ENCODE measurements around the gene VASN.
"Not testable (repeated sequence)": the region's sequence is repeated elsewhere in the genome, so short reads cannot be mapped to it uniquely, and the experiment has no call there.

The VASN gene

DNA sequence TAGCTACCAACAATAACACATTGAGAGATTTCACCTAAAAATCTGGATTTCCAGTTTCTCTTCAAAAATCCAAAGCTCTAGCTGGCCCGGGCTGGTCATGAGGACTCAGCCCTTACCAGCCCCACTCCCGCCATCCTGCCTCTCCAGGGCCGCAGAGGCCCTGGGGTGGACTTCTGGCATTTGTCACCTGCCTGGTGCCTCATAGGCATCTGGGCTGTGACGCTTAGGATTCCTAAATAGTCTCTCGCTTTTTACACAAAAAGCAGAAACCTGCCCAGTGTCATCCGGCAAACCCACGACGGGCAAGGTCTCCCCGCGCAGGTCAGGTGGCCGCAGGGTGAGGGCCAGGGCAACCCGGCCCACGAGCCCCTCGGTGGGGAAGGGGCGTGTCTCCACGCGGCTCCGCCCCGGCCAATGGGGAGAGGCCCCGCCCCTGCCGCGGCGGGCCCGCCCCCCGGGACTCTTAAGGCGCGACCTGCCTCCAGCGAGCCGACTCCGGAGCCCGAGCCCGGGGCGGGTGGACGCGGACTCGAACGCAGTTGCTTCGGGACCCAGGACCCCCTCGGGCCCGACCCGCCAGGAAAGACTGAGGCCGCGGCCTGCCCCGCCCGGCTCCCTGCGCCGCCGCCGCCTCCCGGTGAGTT, at the start of gene VASN:
Gene VASN, plus strand, starts transcription at position 492 of the 644 bp plus-strand sequence. CDS start 9,030 bp downstream, outside the sequence.
- DNase-seq: peak; percentile 69

DNA sequence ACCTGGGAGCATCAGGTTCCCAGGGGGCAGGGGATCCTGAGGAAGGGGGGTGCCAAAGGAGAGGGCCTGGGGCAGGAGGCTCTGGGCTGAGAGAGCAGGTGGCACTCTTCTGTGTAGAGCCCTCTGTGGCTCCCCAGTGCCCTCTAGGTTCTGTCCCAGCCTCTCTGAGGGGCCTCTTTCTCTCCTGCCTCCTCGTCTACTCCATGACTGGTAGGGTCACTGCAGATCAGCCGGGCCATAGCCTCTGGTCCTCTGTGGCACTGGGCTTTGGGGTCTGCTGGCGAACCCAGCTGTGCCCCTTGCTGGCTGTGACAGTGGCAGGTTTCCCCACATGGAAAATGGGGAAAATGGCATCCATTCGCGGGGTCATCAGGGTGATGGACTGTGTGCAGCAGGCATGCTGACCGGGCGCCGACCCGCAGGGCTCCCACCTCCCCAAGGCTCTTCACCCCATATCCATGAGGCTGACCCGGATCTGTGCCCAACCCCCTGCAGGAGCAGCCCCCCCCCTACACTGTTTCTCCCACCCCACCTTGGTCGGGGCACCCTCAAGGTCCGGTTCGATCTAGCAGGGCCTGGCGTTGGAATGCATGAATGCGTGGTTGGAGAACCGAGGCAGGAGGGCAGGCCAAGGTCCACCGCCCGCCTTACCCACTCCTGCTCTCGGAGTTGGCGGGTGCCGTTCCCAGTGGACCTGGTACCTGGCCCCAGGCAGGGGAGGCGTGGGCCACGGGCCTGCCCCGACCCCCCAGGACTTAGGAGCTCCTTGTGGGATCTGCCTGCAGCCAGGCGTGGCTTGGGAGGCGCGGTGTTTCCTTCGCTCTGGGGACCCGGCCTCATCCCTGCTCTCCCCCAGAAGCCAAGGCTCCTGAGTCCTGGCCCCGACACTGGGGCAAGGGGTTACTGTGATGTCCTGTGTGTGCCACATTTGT, 49.3 kb upstream of the VASN start:
- DNase-seq: no peak

DNA sequence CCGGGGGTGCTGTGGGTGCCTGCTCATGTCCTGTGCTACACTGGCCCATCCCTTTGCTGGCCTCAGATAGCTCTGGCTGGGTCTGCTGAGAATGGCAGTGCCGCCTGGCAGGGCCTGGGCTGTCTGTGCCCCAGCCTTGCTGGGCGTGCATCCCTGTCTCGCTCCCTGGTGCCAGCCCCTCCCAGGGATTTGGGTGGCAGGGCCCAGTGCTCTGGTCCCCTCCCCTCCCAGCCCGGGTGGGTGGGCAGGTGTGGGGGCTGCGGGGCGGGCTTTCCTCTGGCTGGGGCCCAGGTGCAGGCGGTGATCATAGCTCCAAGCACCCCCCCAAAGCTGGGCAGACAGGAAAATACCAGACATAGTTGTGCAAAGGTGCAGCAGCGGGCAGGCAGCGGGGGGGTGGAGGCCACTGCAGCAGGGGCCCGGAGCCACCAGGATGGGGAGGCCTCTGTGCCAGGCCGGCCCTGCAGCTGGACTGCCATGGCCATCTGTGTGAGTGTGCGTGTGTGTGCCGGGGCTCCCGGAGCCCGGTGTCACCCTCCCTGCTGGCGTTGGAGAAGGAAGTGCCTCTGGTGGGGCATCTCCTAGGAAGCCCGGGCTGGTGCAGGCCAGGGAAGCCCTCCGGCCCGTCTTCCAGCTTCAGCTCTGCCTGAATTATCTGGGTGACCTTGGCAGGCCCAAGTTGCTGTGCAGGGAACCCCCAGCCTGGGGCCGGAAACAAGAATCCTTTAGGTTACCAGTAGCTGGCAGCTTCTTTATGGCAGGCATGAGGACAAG, 48.4 kb upstream of the VASN start:
- DNase-seq: no peak

DNA sequence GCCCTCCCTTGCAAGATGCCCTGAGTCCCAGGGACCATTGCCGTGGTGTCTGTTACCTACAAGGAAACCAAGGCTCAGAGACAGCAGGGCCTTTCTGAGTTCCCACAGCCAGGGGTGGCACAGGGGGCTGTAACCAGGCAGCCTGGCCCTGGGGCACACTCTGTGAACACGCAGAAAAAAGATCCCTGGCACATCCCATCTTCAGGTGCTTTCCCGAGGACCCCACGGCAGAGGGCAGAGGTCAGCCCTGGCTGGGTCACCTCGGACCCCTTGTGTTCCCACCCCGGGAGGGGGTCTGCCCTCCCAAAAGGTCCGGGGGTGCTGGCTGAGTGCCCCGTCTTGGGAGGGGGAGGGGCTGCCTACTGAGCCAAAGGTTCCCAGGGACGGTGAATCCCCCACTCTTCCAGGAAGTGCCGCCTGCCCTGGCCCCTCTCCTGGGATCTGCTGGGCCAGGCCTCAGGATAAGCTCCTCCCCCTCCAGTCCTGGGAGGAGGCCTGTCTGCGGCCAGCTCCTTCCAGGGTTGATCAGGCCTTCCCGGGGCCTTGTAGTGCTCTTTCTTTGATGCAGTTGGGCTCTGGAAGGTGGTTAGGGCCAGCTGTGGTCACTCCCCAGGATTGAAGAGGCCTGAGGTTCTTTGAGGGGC, 47.7 kb upstream of the VASN start:
- DNase-seq: no peak

DNA sequence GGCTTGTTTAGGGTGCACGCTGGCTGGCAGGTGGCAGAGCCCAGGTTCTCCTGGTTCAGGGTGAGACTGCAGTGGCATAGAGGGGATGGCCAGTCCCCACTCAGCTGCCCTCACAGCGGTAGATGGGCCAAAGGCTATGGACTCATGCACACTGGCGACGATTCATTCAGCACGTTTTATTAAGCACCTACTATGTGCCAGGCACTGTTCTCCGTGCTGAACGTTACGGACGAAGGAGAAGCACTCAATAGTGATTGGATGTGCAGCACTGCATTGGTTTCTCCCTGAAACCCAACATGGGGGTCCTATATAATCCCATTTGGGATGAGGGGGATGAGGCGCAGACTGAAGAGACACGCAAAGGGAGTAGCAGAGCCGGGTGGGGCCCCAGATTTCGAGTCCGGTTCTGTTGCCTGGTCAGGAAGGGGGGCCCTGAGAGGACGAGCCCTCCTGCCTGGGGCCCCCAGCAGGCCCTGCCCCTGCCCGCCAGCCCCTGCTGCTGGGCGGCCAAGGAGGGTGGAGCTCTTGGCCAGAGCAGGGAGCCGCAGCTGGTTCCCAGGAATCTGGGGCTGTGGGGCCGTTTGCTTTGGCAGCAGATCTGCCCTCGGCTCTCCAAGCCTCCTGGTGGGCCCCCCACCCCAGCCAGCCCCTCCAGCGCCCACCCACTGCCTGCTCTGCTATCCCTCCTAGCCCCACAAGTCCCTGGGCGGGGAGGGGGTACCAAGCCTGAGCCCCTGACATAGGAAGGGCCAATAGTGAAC, 47.0 kb upstream of the VASN start:
- no peak for DNase-seq

DNA sequence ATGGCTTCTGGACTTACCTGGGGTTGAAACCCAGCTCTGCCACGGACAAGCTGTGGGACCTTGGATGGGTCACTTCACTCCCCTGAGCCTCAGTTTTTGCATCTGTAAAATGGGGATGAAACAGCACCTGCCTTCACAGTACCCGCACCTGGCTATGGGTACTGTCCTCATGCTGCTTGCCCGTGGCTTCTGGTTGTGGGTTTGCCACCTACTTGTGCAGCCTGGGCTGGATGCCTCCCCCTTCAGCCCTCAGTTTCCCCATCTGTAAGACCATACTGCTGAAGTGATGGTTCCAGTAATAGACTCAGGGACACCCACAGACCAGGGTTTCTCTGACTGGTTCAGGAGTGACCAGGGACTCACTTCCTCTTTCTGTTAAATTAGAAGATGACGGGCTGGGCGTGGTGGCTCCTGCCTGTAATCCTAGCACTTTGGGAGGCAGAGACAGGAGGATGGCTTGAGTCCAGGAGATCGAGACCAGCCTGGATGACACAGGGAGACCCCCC, 46.3 kb upstream of the VASN start:
- DNase-seq: no peak

DNA sequence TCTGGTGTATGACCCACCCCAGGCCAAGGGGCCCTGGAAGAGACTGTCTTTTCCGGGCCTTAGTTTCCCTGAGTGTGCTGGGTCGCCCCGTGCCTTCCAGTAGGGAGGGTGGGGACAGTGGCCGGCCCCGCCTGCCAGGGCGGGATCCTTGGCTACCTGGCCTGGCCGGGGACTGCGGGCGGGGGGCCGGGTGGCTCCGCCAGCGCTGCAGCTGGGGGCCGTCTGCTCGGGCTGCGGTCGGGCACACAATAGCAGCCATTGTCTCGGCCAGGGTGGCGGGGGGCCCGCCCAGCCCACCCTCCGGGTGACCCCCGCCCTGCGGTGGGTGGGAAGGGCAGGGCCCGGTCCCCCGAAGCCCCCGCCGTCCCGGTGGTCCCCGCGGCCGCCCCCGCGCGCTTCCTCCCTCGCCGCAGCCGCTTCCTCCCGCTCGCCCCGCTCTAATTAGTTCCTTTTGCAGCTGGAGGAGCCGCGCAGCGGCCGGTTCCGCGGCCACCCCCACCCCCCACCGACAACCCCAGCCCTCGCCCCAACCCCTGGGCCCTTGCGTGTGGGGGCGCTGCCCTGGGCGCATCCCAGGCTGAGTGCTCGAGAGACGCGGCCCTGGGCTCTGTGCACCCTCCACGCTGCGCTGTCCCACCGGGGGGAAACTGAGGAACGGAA, 44.1 kb upstream of the VASN start:
- DNase-seq: no peak

DNA sequence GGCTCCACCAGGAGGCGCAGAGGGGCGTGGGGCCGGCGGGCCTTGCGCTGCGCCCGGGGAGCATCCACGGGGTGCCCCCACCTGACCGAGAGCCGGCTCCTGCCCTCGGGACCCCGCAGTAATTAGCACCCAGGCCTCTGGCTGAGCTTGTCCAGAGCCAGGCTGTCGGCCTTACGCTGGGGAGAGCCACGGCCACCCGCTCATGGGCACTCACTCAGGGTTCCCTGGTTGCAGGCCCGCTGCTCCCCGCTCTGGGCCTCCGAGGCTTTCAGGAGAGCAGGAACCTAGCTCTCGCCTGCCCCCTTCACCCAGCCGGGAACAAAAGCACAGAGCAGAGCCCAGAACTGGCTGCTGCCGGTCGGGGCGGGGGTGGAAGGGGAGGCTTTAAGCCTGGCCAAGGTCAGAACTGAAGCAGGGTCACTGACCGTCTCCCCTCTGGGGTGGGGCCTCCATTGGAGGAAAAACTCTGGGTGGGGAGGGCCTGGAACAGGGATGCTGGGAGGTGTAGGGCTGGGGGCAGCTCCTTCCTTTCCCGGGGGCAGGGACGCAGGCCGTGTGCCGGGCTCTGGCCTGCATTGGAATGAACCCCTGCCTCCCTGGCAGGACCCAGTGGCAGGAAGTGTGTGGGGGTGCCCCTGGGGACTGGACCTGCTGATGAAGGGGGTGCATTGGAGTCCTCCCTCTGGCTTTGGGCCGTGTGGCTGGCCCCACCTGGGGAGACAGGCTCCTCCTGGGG, 43.4 kb upstream of the VASN start:
- peak; percentile 58 for DNase-seq

DNA sequence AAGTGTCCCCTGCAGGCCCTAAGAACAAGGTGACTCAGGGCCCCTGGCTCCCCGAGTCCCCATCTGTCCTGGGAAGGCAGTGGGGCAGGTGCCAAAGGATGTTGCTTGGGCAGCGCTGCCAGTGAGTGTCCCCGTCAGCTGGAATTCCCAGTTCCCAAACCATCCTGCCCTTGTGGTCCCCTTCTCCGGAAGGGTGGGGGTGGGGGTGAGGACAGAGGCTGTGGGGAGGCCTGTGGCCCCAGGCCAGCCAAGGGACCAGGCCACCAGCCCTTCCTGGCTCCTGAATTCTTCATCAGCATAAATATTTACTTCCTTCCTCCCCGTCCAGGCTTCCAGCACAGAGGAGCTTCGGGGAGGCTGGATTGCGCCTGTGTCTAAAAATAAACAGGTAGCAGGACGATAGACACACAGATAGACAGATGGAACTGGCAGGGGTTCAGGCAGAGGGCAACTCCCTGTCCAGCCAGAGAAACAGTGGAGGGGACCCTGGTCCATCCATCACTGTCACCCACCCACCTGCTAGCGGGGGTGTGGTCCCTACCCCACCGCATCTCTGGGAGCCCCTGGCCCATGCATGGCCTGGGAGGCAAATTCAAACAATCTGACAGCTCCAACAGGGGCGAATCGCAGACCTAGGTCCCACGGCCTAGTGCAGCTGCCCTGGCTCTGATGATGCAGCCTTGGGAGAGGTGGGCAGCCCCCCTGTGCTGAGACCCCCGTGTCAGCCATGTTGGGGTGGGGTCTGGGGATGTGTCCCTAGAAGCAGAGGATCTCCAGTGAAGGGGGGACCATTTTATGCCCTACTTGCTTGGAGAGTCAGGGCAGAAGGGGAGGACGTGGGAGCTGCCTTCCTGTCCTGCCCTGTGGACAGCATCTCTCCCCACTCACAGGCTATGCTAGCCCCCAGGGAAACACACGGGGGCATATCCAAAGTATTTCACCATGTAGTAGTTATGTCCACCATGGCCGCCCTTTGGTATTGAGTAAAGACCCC, 42.6 kb upstream of the VASN start:
- no peak for DNase-seq

DNA sequence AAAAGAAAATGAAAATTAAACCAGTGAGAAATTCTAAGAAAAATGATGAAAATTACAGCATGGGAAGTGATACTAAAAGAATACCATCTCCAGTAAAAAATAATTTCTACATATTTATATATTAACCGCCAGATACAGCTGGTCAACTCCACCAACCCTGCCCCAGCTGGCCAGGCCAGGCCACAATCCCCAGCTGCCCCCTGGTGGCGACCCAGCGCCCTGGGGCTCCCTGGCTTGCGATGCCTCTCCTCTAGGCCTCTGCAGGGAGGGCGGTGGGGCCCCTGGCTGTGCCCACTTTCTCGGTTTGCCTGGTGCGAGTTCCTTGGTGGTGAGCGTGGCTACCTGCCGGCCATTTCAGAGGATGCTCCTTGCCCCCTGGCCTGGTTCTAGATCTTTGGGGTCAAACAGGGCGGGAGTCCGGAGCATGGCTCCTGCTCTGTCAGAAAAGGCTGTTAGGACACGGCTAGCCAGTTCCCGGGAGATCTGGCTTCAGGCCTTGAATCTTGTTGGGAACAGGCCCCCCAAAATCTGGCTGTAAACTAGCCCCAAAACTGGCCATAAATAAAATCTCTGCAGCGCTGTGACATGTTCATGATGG, 41.3 kb upstream of the VASN start:
- peak; percentile 71 for DNase-seq

DNA sequence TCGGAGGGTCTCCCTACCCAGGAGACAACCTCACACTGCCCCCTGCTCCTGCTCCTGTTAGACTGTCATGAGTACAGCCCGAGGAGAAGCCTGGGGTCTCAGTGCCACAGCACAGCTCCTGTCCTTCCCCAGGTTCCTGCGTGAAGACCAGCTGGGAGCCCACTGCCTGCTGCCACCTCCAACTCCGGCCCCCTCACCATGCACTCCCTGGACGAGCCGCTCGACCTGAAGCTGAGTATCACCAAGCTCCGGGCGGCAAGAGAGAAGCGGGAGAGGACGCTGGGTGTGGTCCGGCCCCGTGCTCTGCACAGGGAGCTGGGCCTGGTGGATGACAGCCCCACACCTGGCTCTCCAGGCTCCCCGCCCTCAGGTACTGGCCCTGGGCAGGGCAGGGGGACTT, 39.6 kb upstream of the VASN start:
- no peak for DNase-seq

DNA sequence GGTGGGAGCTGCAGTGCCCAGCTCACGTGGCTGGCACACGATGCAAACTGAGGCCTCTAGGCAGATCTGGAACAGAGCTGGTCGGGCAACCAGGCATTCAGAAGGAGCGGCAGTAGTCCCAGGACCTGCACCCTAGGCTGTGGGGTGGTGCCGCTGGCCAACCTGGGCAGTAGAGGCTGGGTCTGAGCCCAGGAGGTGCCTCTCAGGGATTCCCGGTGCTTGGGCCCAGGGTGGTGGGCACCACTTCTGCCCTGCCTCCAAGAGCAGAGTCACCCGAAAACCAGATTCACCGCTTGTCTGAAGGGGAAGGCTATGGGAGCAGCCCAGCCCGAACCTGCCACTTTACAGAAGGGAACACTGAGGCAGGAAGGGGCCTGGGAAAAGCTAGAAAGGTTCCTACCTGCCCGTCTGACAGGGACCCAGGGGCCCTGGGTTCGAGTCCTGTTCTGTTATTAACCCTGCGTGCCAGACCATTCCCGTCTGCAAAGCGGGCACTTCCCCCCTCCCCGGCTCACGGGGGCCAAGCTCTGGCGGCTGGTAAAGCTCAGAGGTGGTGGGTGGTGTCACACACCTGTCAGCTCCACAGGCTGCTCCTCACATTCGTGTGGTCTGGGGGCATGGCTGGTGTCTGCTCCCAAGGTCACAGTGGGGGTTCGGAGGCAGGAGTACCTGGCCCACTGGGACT, 38.9 kb upstream of the VASN start:
- no peak for DNase-seq

DNA sequence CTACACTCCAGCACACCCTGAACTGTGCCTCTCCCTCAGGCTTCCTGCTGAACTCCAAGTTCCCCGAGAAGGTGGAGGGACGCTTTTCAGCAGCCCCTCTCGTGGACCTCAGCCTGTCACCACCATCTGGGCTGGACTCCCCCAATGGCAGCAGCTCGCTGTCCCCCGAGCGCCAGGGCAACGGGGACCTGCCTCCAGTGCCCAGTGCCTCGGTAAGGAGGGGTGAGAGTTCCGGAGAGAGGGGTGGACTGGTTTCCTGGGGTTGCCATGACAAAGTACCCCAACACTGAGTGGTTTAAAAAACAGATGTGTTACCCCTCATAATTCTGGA, 38.4 kb upstream of the VASN start:
- DNase-seq: no peak

DNA sequence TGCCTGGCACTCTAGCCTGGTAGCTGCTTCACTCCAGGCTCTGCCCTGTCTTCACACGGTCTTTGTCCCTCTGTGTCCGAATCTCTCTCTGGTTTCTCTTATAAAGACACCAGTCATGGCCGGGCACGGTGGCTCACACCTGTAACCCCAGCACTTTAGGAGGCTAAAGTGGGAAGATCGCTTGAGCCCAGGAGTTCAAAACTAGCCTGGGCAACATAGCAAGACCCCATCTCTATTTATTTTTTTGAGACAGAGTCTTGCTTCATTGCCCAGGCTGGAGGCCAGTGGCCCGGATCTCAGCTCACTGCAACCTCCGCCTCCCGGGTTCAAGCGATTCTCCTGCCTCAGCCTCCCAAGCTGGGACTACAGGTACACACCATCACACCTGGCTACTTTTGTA, 37.9 kb upstream of the VASN start:
- not testable (repeated sequence) for DNase-seq

DNA sequence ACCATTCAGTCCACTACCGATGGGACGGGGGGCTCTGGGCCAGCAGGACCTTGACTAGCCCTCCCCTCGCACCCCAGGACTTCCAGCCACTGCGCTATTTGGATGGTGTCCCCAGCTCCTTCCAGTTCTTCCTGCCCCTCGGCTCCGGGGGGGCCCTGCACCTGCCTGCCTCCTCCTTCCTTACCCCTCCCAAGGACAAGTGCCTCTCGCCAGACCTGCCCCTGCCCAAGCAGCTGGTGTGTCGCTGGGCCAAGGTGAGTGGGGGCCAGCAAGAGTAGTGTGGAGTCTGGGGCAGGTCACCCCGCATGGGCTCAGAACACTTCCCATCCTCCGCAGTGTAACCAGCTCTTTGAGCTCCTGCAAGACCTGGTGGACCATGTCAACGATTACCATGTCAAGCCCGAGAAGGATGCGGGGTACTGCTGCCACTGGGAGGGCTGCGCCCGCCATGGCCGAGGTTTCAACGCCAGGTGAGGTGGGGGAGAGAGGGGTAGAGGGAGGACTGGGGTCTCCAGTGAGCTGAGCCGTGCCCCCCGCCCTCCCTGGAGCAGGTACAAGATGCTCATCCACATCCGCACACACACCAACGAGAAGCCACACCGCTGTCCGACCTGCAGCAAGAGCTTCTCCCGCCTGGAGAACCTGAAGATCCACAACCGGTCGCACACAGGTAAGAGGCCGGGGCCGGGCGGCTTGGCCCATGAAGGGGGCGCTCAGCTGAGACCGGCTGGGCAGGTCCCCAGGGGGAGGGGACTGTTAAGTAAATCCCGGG, 36.7 kb upstream of the VASN start:
- DNase-seq: no peak

DNA sequence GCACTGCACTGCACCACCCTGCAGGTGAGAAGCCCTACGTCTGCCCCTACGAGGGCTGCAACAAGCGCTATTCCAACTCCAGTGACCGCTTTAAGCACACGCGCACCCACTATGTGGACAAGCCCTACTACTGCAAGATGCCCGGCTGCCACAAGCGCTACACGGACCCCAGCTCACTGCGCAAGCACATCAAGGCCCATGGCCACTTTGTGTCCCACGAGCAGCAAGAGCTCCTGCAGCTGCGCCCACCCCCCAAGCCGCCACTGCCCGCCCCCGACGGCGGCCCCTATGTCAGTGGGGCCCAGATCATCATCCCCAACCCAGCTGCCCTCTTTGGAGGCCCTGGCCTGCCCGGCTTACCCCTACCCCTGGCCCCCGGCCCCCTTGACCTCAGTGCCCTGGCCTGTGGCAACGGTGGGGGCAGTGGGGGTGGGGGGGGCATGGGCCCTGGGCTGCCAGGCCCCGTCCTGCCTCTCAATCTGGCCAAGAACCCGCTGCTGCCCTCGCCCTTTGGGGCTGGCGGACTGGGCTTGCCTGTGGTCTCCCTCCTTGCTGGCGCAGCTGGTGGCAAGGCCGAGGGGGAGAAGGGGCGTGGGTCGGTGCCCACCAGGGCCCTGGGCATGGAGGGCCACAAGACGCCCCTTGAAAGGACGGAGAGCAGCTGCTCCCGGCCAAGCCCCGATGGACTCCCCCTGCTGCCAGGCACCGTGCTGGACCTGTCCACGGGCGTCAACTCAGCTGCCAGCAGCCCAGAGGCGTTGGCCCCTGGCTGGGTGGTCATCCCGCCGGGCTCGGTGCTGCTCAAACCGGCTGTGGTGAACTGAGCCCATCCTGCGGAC, 34.7 kb upstream of the VASN start:
- DNase-seq: no peak
